Stomach smooth muscle (tissue), 2 donors: ENCODE data around the gene NAB1.

Experiments used
- H3K27ac ChIP-seq: one replicate; pipeline ENCODE4 v1.7.0; 2013; ENCODE audit warnings: mild to moderate bottlenecking, low read length, inconsistent platforms
- H3K27me3 ChIP-seq, 2 donors: one replicate each; pipeline ENCODE4 v1.7.0; 2013; ENCODE audit warnings: low read length in 2 of 2; ENCODE audit not compliant: insufficient read depth in 2 of 2, control insufficient read depth in 1 of 2
- H3K36me3 ChIP-seq, 2 donors: one replicate each; pipeline ENCODE4 v1.7.0; 2013; ENCODE audit warnings: low read length in 2 of 2; ENCODE audit not compliant: control insufficient read depth in 2 of 2, insufficient read depth in 2 of 2
- H3K4me1 ChIP-seq: one replicate; pipeline ENCODE4 v1.7.0; 2013; ENCODE audit warnings: low read length; ENCODE audit not compliant: control insufficient read depth, insufficient read depth
- H3K4me3 ChIP-seq, 2 donors: one replicate each; pipeline ENCODE4 v1.7.0; 2013; ENCODE audit warnings: low read length in 2 of 2
- H3K9ac ChIP-seq, 2 donors: one replicate each; pipeline ENCODE4 v1.7.0; 2013; ENCODE audit warnings: low read length in 2 of 2, mild to moderate bottlenecking in 1 of 2
- H3K9me3 ChIP-seq, 2 donors: one replicate each; pipeline ENCODE4 v1.7.0; 2013; ENCODE audit warnings: low read length in 2 of 2; ENCODE audit not compliant: control insufficient read depth in 2 of 2
- donor health status: healthy.
- donor health status: Pancreatic carcinoma.

Gene NAB1

GRCh38 chr2:190640117-190640516 lies 8.8 kb upstream of the NAB1 start:
- Histone ChIP-seq H3K9ac (no peak overlapping the region), H3K27ac (no peak overlapping the region), H3K9me3 (no peaks in the 10 kb centered on the region), H3K4me3 (no peak overlapping the region), H3K36me3 (no peaks in the 10 kb centered on the region), H3K27me3 (no peaks in the 10 kb centered on the region), H3K4me1 (peaks cover 17% of the 10 kb centered on the region)

- no peak overlapping the region for H3K27ac ChIP-seq
- no peaks in the 10 kb centered on the region for H3K27me3 ChIP-seq
- H3K4me3 ChIP-seq, result peak overlapping the region in 1 of 2 donors; percentile 27
- H3K4me1 ChIP-seq, result peaks cover 14% of the 10 kb centered on the region
- H3K36me3 ChIP-seq, result no peaks in the 10 kb centered on the region
- H3K9me3 ChIP-seq, result no peaks in the 10 kb centered on the region
- no peak overlapping the region for H3K9ac ChIP-seq
Observed at GRCh38 chr2:190641469-190641868, 7.4 kb upstream of the NAB1 start.

GRCh38 chr2:190646780-190647522 lies 1.9 kb upstream of the NAB1 start:
- Histone ChIP-seq H3K27ac (no peak overlapping the region), H3K4me3 (no peak overlapping the region), H3K36me3 (no peaks in the 10 kb centered on the region), H3K9me3 (no peaks in the 10 kb centered on the region), H3K27me3 (no peaks in the 10 kb centered on the region), H3K9ac (no peak overlapping the region), H3K4me1 (no peaks in the 10 kb centered on the region)

- peak overlapping the region; percentile 68 for H3K27ac ChIP-seq
- H3K36me3 ChIP-seq, result no peaks in the 10 kb centered on the region
- no peaks in the 10 kb centered on the region for H3K4me1 ChIP-seq
- peak overlapping the region; percentile 66 to 77 for H3K4me3 ChIP-seq
- no peaks in the 10 kb centered on the region for H3K9me3 ChIP-seq
- H3K9ac ChIP-seq, result peak overlapping the region; percentile 73 to 77
- H3K27me3 ChIP-seq, result no peaks in the 10 kb centered on the region
Observed at GRCh38 chr2:190648289-190649034, 421 bp upstream of the NAB1 start.

- peak overlapping the region; percentile 50 for H3K27ac ChIP-seq
- no peaks in the 10 kb centered on the region for H3K4me1 ChIP-seq
- H3K27me3 ChIP-seq, result no peaks in the 10 kb centered on the region
- H3K9me3 ChIP-seq, result no peaks in the 10 kb centered on the region
- peak overlapping the region; percentile 43 to 72 for H3K9ac ChIP-seq
- H3K4me3 ChIP-seq, result peak overlapping the region; percentile 67 to 82
- H3K36me3 ChIP-seq, result no peaks in the 10 kb centered on the region
Observed at GRCh38 chr2:190649798-190650390, 1.0 kb downstream of the NAB1 start.

- H3K4me1 ChIP-seq, result peaks cover 8% of the 10 kb centered on the region
- no peaks in the 10 kb centered on the region for H3K36me3 ChIP-seq
- no peak overlapping the region for H3K9ac ChIP-seq
- H3K4me3 ChIP-seq, result no peak overlapping the region
- no peak overlapping the region for H3K27ac ChIP-seq
- H3K9me3 ChIP-seq, result no peaks in the 10 kb centered on the region
- no peaks in the 10 kb centered on the region for H3K27me3 ChIP-seq
Observed at GRCh38 chr2:190651413-190651812, 2.5 kb downstream of the NAB1 start.

GRCh38 chr2:190653231-190653630 lies 4.3 kb downstream of the NAB1 start:
- H3K4me1 ChIP-seq, result peaks cover 12% of the 10 kb centered on the region
- H3K9me3 ChIP-seq, result no peaks in the 10 kb centered on the region
- H3K9ac ChIP-seq, result no peak overlapping the region
- no peaks in the 10 kb centered on the region for H3K36me3 ChIP-seq
- no peak overlapping the region for H3K4me3 ChIP-seq
- no peaks in the 10 kb centered on the region for H3K27me3 ChIP-seq
- H3K27ac ChIP-seq, result no peak overlapping the region

GRCh38 chr2:190653931-190654330 lies 5.0 kb downstream of the NAB1 start:
- H3K4me3 ChIP-seq, result no peak overlapping the region
- no peak overlapping the region for H3K27ac ChIP-seq
- no peaks in the 10 kb centered on the region for H3K36me3 ChIP-seq

GRCh38 chr2:190655113-190655512 lies 6.2 kb downstream of the NAB1 start:
- peaks cover 12% of the 10 kb centered on the region for H3K4me1 ChIP-seq
- H3K27ac ChIP-seq, result no peak overlapping the region
- H3K9ac ChIP-seq, result no peak overlapping the region
- no peaks in the 10 kb centered on the region for H3K36me3 ChIP-seq
- no peaks in the 10 kb centered on the region for H3K9me3 ChIP-seq
- H3K4me3 ChIP-seq, result no peak overlapping the region
- no peaks in the 10 kb centered on the region for H3K27me3 ChIP-seq

More at GRCh38 chr2:190653931-190654330, 5.0 kb downstream of the NAB1 start:
- no peak overlapping the region for H3K9ac ChIP-seq
- no peaks in the 10 kb centered on the region for H3K27me3 ChIP-seq
- peaks cover 12% of the 10 kb centered on the region for H3K4me1 ChIP-seq
- H3K9me3 ChIP-seq, result no peaks in the 10 kb centered on the region

- H3K36me3 ChIP-seq, result no peaks in the 10 kb centered on the region
- peaks cover 12% of the 10 kb centered on the region for H3K4me1 ChIP-seq
- H3K4me3 ChIP-seq, result no peak overlapping the region
- no peaks in the 10 kb centered on the region for H3K27me3 ChIP-seq
- no peak overlapping the region for H3K9ac ChIP-seq
- H3K9me3 ChIP-seq, result no peaks in the 10 kb centered on the region
- peak overlapping the region; percentile 7 for H3K27ac ChIP-seq
Observed at GRCh38 chr2:190655570-190655969, 6.7 kb downstream of the NAB1 start.
